ENCODE measurements around the gene MICAL2. TPM values are rescaled to one million over a fixed set of nuclear protein-coding genes. Genes with fewer than 3 reads are reported as not detected.

The MICAL2 gene
- total RNA-seq, 4 donors from 2014 or later: 24.7 to 53.7 (median 37.0) TPM

DNA sequence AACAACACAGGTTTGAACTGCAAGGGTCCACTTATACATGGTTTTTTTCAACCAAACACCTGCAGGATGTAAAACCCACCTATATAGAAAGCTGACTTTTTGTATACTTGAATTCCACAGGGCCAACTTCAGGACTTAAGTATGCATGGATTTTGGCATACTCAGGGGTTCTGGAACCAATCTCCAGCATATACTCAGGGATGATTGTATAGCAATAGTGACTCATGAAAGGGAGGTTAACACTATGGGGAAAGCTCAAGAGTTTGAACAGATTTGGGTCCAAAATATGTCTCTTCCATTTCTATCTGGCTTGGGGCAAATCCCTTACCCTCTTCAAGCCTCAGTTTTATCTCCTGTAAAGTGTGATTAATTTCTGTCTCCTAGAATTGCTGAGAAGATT, 94.9 kb downstream of the MICAL2 start:
- no peak for ATAC-seq
- intact Hi-C loops (cut with DNase I; ENCODE audit: low total_unique reads) (no loop called here), in situ Hi-C loops (cut with MboI; ENCODE audit: low sequenced_read_pairs in 4 of 4) (no loop called here)
- Histone ChIP-seq H3K9me3 (no peaks in the 10 kb centered on the region), H3K4me3 (no peak overlapping the region), H3K4me1 (peaks cover 7 to 12% of the 10 kb centered on the region in 2 donors), H3K36me3 (peaks cover 0 to 22% of the 10 kb centered on the region in 2 donors), H3K27ac (no peak overlapping the region), H3K27me3 (no peaks in the 10 kb centered on the region)
- TF ChIP-seq POLR2A (IDR thresholded peaks at IDR 0.05): no peak
- TF ChIP-seq, protein P1, sequence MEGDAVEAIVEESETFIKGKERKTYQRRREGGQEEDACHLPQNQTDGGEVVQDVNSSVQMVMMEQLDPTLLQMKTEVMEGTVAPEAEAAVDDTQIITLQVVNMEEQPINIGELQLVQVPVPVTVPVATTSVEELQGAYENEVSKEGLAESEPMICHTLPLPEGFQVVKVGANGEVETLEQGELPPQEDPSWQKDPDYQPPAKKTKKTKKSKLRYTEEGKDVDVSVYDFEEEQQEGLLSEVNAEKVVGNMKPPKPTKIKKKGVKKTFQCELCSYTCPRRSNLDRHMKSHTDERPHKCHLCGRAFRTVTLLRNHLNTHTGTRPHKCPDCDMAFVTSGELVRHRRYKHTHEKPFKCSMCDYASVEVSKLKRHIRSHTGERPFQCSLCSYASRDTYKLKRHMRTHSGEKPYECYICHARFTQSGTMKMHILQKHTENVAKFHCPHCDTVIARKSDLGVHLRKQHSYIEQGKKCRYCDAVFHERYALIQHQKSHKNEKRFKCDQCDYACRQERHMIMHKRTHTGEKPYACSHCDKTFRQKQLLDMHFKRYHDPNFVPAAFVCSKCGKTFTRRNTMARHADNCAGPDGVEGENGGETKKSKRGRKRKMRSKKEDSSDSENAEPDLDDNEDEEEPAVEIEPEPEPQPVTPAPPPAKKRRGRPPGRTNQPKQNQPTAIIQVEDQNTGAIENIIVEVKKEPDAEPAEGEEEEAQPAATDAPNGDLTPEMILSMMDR (IDR thresholded peaks at IDR 0.05 in 4 of 5, conservative IDR thresholded peaks at IDR 0.05 in 1 of 5): no peak
- DNase-seq: no peak

DNA sequence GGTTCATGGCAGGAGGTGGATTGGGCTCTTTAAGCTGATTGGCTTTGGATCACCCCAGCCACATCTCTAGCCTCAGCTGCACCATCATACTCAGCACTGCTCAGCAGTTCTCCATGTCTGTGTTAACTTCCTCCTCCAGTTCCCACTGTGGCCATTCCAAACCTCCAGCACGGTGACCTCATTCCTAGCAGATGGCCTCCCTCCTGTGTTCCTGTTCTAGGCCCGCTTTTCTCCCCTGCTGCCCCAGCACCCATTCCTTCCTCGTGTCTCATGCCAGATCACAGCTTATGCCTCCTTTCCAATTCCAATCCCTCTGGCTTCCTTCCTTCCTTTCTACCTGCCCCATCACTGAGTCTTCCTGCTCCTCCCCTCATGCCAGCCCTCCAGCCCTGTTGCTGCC, 96.1 kb downstream of the MICAL2 start:
- intact Hi-C loops (cut with DNase I; ENCODE audit: low total_unique reads): no loop called here
- TF ChIP-seq POLR2A (IDR thresholded peaks at IDR 0.05): no peak
- TF ChIP-seq, protein P1 (IDR thresholded peaks at IDR 0.05 in 4 of 5, conservative IDR thresholded peaks at IDR 0.05 in 1 of 5): no peak
- H3K9me3 ChIP-seq: no peaks in the 10 kb centered on the region
- H3K4me1 ChIP-seq: peaks cover 0 to under 1% of the 10 kb centered on the region in 2 donors
- no peaks in the 10 kb centered on the region for H3K27me3 ChIP-seq
- H3K4me3 ChIP-seq: no peak overlapping the region
- H3K36me3 ChIP-seq: peaks cover 0 to 22% of the 10 kb centered on the region in 2 donors
- H3K27ac ChIP-seq: no peak overlapping the region
- DNase-seq: no peak
- in situ Hi-C loops (cut with MboI; ENCODE audit: low sequenced_read_pairs in 4 of 4): no loop called here
- ATAC-seq: no peak

DNA sequence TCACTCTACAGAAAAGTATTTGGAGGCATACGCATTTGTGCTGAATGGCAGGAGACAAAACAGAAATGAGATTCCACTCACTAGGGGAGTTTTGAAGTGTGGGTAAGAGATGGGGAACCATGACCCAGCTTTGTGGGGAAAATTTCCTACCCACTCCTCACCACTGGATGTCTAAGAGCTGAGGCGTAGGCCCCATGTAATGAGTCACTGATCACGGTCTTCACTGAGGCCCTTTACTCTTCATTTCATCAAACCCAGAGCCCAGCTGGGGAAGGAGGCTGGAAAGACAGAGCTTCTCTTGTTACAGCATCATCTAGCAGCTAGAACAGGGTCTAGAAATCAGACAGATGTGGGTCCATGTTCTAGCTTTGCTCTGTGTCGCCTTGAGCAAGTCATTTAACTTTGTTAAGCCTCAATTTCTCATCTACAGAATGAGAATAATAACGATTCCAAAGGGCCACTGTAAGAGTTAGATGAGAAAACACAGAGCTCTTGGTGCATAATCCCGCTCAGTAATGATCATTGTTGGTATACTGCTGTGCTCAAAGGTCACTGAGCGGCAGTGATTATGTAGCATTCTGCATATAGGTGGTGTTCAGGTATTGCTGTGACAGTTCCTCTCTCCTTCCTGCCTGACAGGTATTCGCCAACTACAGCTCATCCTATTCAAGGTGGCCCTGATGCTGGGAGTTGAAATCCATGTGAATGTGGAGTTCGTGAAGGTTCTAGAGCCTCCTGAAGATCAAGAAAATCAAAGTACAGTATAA, 97.2 kb downstream of the MICAL2 start:
- H3K4me1 ChIP-seq: no peaks in the 10 kb centered on the region
- ATAC-seq (no peak), DNase-seq (no peak)
- no peak for TF ChIP-seq POLR2A (IDR thresholded peaks at IDR 0.05)
- TF ChIP-seq, protein P1 (IDR thresholded peaks at IDR 0.05 in 4 of 5, conservative IDR thresholded peaks at IDR 0.05 in 1 of 5): no peak
- no peaks in the 10 kb centered on the region for H3K27me3 ChIP-seq
- peaks cover 0 to 22% of the 10 kb centered on the region in 2 donors for H3K36me3 ChIP-seq
- H3K9me3 ChIP-seq: no peaks in the 10 kb centered on the region
- intact Hi-C loops (cut with DNase I; ENCODE audit: low total_unique reads): no loop called here
- in situ Hi-C loops (cut with MboI; ENCODE audit: low sequenced_read_pairs in 4 of 4): no loop called here
- no peak overlapping the region for H3K4me3 ChIP-seq
- no peak overlapping the region for H3K27ac ChIP-seq

DNA sequence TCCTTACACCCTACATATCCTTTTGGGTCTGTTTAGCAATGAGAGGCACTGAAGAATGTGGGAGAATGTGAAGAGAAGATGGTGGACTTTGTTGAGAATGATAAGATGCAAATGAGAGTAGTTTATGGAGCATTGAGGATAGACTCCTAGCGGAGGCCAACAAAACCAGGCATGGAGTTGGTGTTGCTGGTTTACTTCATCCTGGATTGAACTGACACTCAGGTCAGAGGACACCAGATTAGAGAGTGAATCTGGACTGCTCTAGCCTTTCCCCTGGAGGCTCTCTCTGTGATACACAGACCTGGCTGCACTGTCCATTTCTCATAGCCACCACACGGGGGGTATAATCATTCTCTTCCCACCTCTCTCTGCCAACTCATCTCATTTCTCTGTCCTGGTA, 98.7 kb downstream of the MICAL2 start:
- Histone ChIP-seq H3K4me3 (no peak overlapping the region), H3K27me3 (no peaks in the 10 kb centered on the region), H3K27ac (no peak overlapping the region), H3K9me3 (no peaks in the 10 kb centered on the region), H3K4me1 (no peaks in the 10 kb centered on the region), H3K36me3 (peaks cover 0 to 23% of the 10 kb centered on the region in 2 donors)
- no peak for TF ChIP-seq POLR2A (IDR thresholded peaks at IDR 0.05)
- TF ChIP-seq, protein P1 (IDR thresholded peaks at IDR 0.05 in 4 of 5, conservative IDR thresholded peaks at IDR 0.05 in 1 of 5): no peak
- ATAC-seq (no peak), DNase-seq (no peak)
- intact Hi-C loops (cut with DNase I; ENCODE audit: low total_unique reads): no loop called here
- in situ Hi-C loops (cut with MboI; ENCODE audit: low sequenced_read_pairs in 4 of 4): no loop called here

Data from gastrocnemius medialis (tissue), 4 donors.